Uterus (tissue), 4 donors: ENCODE results near the gene EIPR1. TPM values are rescaled to one million over a fixed set of nuclear protein-coding genes. Genes with fewer than 3 reads are reported as not detected.

ENCODE experiments used
- DNase-seq, 2 donors: peaks; one replicate each; pipeline ENCODE4 v3.0.0-alpha.2; 2019 to 2020
- H3K27ac ChIP-seq, 2 donors: fragments of 200-600 bp; sonication (generic); 1 replicate in 1 of 2; 2 replicates in 1 of 2; pipeline ENCODE4 v1.5.1; 2016 to 2018
- H3K27me3 ChIP-seq, 2 donors: fragments of 200-600 bp; sonication (generic); one replicate each; pipeline ENCODE4 v1.5.1; 2018 to 2019; ENCODE audit warnings: control low read depth in 1 of 2
- H3K36me3 ChIP-seq, 2 donors: fragments of 200-600 bp; sonication (generic); one replicate each; pipeline ENCODE4 v1.5.1; 2019; ENCODE audit warnings: control low read depth in 1 of 2
- H3K4me1 ChIP-seq, 2 donors: fragments of 200-600 bp; sonication (generic); one replicate each; pipeline ENCODE4 v1.5.1; 2018 to 2019; ENCODE audit warnings: control low read depth in 1 of 2
- H3K4me3 ChIP-seq, 2 donors: fragments of 200-600 bp; sonication (generic); 1 replicate in 1 of 2; 2 replicates in 1 of 2; pipeline ENCODE4 v1.5.1; 2018 to 2019; ENCODE audit warnings: mild to moderate bottlenecking in 1 of 2
- H3K9me3 ChIP-seq, 2 donors: fragments of 200-600 bp; sonication (generic); one replicate each; pipeline ENCODE4 v1.5.1; 2019; ENCODE audit warnings: control low read depth in 1 of 2
- POLR2A ChIP-seq, 2 donors: fragments of 450-650 bp; IDR thresholded peaks; one replicate each; pipeline ENCODE4 v1.6.1; 2016; ENCODE audit warnings: antibody characterized with exemption in 2 of 2, mild to moderate bottlenecking in 1 of 2, moderate library complexity in 1 of 2
- intact Hi-C: fragments of 100-400 bp; cut with DNase I; formaldehyde crosslinking; loops from one replicate; pipeline ENCODE4 v1.15.1; 2023; ENCODE audit warnings: low total_unique reads
- total RNA-seq, 4 donors: library from RNA; depleted of rRNA in 3 of 4; stranded (reverse); fragments of >200 nt in 3 of 4; gene quantifications; one replicate each; pipeline versions ENCODE4 v1.1.0 to v1.2.4, GENCODE V29; 2014 to 2023
- TF ChIP-seq, protein P1 (sequence below), 4 experiments: fragments of 200-600 bp in 2 of 4; fragments of 450-650 bp in 2 of 4; sonication (generic) in 2 of 4; IDR thresholded peaks; one replicate each; pipeline ENCODE4 v1.5.1; 2016 to 2019; ENCODE audit warnings: antibody characterized with exemption in 4 of 4, mild to moderate bottlenecking in 2 of 4, moderate library complexity in 1 of 4
- donor health status: DM: yes; HTN: yes; CAD: no.

Gene EIPR1
- total RNA-seq, 4 donors from 2014 or later, result 0.59 to 28.9 (median 20.4) TPM

DNA sequence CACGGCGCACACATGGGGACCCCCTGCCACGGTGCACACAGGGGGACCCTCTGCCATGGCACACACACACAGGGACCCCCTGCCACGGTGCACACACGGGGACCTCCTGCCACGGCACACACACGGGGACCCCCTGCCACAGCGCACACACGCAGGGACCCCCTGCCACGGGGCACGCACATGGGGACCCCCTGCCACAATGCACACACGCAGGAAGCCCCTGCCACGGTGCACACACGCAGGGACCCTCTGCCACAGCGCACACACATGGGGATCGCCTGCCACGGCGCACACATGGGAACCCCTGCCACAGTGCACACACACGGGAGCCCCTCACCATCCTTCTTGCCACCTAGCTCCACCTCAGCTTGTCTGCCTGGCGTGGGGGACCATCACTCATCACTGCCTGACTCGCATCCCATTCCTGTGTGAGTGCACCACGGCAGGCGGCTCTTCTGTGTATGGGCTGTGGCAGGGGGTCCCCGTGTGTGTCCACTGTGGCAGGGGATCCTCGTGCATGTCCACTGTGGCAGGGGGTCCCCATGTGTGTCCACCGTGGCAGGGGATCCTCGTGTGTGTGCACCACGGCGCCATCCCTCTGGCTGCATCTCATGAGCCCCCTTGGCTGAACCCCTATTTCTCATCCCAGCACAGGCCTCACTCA, 206.7 kb downstream of the EIPR1 start:
- DNase-seq, result no peak
- no peaks in the 10 kb centered on the region for H3K36me3 ChIP-seq
- no peak overlapping the region for H3K27ac ChIP-seq
- intact Hi-C loops, result no loop called here
- H3K9me3 ChIP-seq, result no peaks in the 10 kb centered on the region
- H3K4me1 ChIP-seq, result no peaks in the 10 kb centered on the region
- H3K27me3 ChIP-seq, result no peaks in the 10 kb centered on the region
- no peak overlapping the region for H3K4me3 ChIP-seq
- no peak for TF ChIP-seq POLR2A (IDR thresholded peaks at IDR 0.05)
- TF ChIP-seq, protein P1, sequence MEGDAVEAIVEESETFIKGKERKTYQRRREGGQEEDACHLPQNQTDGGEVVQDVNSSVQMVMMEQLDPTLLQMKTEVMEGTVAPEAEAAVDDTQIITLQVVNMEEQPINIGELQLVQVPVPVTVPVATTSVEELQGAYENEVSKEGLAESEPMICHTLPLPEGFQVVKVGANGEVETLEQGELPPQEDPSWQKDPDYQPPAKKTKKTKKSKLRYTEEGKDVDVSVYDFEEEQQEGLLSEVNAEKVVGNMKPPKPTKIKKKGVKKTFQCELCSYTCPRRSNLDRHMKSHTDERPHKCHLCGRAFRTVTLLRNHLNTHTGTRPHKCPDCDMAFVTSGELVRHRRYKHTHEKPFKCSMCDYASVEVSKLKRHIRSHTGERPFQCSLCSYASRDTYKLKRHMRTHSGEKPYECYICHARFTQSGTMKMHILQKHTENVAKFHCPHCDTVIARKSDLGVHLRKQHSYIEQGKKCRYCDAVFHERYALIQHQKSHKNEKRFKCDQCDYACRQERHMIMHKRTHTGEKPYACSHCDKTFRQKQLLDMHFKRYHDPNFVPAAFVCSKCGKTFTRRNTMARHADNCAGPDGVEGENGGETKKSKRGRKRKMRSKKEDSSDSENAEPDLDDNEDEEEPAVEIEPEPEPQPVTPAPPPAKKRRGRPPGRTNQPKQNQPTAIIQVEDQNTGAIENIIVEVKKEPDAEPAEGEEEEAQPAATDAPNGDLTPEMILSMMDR (IDR thresholded peaks at IDR 0.05), result no peak

DNA sequence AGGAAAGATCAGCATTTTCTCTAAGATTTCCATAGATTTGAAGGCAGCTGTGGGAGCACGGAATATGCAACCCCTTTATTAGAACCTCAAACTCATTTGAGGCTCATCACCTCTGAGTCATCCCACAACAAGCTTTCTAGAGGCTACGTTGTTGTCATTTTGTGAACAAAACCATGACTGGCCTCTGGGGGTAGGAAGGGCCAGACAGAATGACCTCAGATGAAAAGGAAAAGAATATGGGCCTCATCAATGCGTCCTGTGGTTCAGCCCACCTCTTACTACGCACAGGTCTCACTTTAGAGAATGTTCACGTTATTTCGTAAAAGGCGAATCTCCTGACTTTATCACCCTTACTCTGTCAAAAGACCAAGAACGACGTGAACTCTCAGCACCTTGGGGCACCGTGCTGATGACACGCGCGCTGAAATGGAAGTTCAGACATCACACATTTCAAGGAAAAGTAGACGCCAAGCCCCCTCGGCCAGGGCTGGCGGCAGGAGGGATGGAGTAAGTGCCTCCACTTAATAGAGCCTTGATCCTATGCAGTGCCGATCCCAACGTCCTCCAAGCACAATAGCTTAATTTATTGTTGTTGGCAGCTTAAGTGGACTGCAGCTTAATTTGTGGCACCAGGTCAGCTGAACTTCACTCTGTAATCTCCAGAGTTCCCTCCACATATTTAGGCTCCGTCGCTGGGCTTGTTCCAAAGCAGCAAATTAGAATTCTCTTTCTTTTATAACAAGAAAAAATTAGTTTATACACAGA, 208.3 kb downstream of the EIPR1 start:
- Histone ChIP-seq H3K36me3 (no peaks in the 10 kb centered on the region), H3K9me3 (no peaks in the 10 kb centered on the region), H3K4me1 (no peaks in the 10 kb centered on the region), H3K27ac (no peak overlapping the region), H3K4me3 (no peak overlapping the region), H3K27me3 (no peaks in the 10 kb centered on the region)
- intact Hi-C loops, result no loop called here
- no peak for DNase-seq
- TF ChIP-seq POLR2A (IDR thresholded peaks at IDR 0.05), result no peak

DNA sequence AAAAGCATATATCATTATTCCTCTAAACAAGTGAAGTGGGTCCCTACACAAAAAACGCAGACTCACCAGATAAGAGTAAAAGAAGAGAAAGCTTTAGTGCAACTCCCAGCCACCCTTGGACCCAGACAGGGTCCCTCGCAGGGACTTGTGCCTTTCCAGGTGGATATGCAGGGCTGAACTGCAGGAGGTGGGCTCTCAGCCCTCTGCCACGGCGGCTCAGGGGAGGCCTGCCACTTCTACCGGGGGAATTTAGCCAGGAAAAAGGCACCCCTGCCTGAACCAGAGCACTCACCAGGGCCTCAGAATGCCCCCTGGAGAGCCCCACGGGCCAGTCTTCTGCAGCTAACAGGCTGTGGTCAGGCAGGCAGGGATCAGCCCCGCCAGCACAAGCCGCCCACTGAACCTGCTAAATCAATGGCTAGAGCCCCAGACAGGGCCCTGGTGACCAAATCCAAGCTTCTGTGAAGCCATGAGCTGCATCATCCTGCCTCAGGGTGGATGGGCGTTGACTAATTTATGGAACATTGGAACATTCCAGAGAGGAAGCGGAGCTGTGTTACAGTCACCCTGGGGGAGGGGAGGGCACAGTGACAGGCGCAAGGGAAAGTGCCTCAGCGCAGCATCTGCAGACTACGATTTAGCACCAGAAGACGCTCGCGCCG, 209.3 kb downstream of the EIPR1 start:
- peaks cover 0 to 5% of the 10 kb centered on the region in 2 donors for H3K9me3 ChIP-seq

DNA sequence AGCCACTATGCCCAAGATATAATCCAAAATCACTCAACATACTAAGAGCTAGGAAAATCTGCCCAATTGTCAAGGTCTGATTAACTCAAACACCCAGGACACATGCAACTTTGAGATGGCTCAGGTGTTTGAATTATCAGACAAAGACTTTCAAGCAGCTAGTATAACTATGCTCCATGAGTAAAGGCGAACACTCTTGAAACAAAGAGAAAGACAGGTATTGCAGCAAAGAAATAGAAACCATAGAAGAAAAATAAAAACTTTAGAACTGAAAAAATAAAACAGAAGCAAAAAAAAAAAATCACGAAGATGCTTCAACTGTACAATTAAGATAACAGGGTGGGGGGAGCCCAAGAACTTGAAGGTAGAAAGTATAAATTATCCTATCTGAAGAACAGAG, 214.2 kb downstream of the EIPR1 start:
- TF ChIP-seq, protein P1 (IDR thresholded peaks at IDR 0.05), result no peak
- Histone ChIP-seq H3K27ac (no peak overlapping the region), H3K4me3 (no peak overlapping the region), H3K9me3 (peaks cover 0 to 5% of the 10 kb centered on the region in 2 donors), H3K4me1 (no peaks in the 10 kb centered on the region), H3K27me3 (no peaks in the 10 kb centered on the region), H3K36me3 (no peaks in the 10 kb centered on the region)
- intact Hi-C loops, result no loop called here
- DNase-seq, result no peak

More for the DNA sequence above, 209.3 kb downstream of the EIPR1 start:
- no peaks in the 10 kb centered on the region for H3K36me3 ChIP-seq
- no peak overlapping the region for H3K4me3 ChIP-seq
- no peaks in the 10 kb centered on the region for H3K4me1 ChIP-seq
- no peaks in the 10 kb centered on the region for H3K27me3 ChIP-seq
- no peak for DNase-seq
- intact Hi-C loops, result no loop called here
- no peak for TF ChIP-seq POLR2A (IDR thresholded peaks at IDR 0.05)
- TF ChIP-seq, protein P1 (IDR thresholded peaks at IDR 0.05), result no peak
- no peak overlapping the region for H3K27ac ChIP-seq

DNA sequence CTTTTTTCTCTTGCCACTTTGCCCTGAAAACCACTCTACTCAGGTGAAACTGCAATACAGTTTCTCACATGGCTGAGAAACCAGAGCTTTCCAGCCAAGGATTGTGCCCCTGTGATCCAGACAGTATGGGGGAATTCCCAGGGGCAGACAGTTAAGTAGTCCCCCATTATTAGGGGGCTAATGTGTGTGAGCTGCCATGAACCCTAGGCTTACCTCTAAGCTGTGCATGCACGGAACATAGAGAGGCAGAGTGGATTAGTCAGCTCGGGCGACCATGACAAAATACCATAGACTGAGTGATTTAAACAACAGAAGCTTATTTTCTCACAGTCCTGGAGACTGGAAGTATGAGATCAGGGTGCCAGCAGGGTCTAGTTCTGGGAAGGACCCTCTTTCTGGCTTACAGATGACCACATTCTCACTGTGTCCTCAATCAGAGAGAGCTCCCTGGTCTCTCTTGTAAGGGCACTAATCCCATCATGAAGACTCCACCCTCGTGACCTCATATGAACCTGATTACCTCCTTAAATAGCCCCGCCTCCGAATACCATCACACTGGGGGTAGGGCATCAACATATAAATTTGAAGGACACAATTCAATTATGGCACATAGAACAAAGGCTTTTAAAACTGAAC, 215.1 kb downstream of the EIPR1 start:
- Histone ChIP-seq H3K36me3 (no peaks in the 10 kb centered on the region), H3K4me3 (no peak overlapping the region), H3K27ac (no peak overlapping the region), H3K9me3 (peaks cover 0 to 5% of the 10 kb centered on the region in 2 donors), H3K4me1 (no peaks in the 10 kb centered on the region), H3K27me3 (no peaks in the 10 kb centered on the region)
- intact Hi-C loops, result no loop called here
- TF ChIP-seq, protein P1 (IDR thresholded peaks at IDR 0.05), result no peak
- TF ChIP-seq POLR2A (IDR thresholded peaks at IDR 0.05), result no peak
- DNase-seq, result no peak
